Heart left ventricle (tissue), 13 donors: ENCODE results near the gene MCUB.

ENCODE experiments used
- POLR2A ChIP-seq, 2 donors: fragments of 450-650 bp; IDR thresholded peaks; one replicate each; pipeline ENCODE4 v1.6.1; 2017; ENCODE audit warnings: antibody characterized with exemption in 2 of 2, mild to moderate bottlenecking in 2 of 2, moderate library complexity in 2 of 2
- TF ChIP-seq, protein P1 (sequence below), 12 donors: fragments of 200-600 bp; sonication (generic) in 4 of 12; IDR thresholded peaks; one replicate each; pipeline versions ENCODE4 v1.5.0 to v1.8.0; 2018 to 2022; ENCODE audit warnings: antibody characterized with exemption in 12 of 12, mild to moderate bottlenecking in 5 of 12
- donor health status: ischemic (EF 13 %, LVEDD 7.1; RV severe dilation, severe dysfunction).
- donor health status: DM: no; HTN: yes; CAD: no.
- donor health status: DM: no; HTN: no; CAD: no.
- donor health status: ischemic (EF 25% LVEDD 6.9; RV normal size, moderate dysfunction).
- donor health status: ischemic (EF 25% LVEDD 5.7; RV mildly dilated, moderate dysfunction).
- donor health status: ischemic (EF 35%, LVEDD 5.7; RV mildly dilated, moderate dysfunction).
- donor health status: nonischemic (EF 11% LVEDD 7.7; RV severe dilation, severe dysfunction).
- donor health status: DM: yes; HTN: yes; CAD: no.
- donor health status: PGD.
- donor health status: ischemic (EF 29% LVEDD 5.4; RV normal size, mild dysfunction).
- donor health status: nonischemic (EF 23%, LVEDD 6.1; RV moderate dilation, normal function).

DNA sequence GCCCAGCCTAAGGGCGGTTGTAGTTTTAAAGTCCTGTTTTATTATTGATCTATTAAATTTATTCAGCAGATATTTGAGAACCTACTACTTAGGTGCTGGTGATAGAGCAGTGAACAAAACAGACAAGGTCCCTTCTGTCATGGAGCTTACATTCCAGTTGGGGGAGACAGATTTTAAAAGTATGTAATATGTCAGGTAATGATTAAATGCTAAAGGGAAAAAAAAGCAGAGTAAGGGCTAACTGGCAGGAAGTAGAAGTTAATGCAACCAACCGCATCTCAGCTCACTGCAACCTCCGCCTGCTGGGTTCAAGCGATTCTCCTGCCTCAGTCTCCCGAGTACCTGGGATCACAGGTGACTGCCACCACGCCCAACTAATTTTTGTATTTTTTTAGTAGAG, 7.8 kb upstream of the MCUB start:
- TF ChIP-seq, protein P1, sequence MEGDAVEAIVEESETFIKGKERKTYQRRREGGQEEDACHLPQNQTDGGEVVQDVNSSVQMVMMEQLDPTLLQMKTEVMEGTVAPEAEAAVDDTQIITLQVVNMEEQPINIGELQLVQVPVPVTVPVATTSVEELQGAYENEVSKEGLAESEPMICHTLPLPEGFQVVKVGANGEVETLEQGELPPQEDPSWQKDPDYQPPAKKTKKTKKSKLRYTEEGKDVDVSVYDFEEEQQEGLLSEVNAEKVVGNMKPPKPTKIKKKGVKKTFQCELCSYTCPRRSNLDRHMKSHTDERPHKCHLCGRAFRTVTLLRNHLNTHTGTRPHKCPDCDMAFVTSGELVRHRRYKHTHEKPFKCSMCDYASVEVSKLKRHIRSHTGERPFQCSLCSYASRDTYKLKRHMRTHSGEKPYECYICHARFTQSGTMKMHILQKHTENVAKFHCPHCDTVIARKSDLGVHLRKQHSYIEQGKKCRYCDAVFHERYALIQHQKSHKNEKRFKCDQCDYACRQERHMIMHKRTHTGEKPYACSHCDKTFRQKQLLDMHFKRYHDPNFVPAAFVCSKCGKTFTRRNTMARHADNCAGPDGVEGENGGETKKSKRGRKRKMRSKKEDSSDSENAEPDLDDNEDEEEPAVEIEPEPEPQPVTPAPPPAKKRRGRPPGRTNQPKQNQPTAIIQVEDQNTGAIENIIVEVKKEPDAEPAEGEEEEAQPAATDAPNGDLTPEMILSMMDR (IDR thresholded peaks at IDR 0.05): no peak
- TF ChIP-seq POLR2A (IDR thresholded peaks at IDR 0.05): no peak
